HepG2 (cell line): Measurements from ENCODE around the gene TCEANC2. TPM values are rescaled to one million over a fixed set of nuclear protein-coding genes. Genes with fewer than 3 reads are reported as not detected.

Source experiments
- CREB1 ChIP-seq, 2 experiments: fragments of 450-650 bp in 1 of 2; IDR thresholded peaks; 2 replicates each; pipeline ENCODE4 v1.6.1; 2016 to 2017; ENCODE audit warnings: control low read depth in 1 of 2, mild to moderate bottlenecking in 1 of 2, missing compliant biosample characterization in 1 of 2, missing genetic modification characterization in 1 of 2
- DR1 ChIP-seq: sonication (generic); formaldehyde crosslinking; IDR thresholded peaks from 2 replicates; pipeline ENCODE4 v1.8.0; 2021; ENCODE audit warnings: mild to moderate bottlenecking, missing genetic modification reagents, inconsistent platforms
- IKZF1 ChIP-seq: fragments of 450-650 bp; IDR thresholded peaks from 2 replicates; pipeline ENCODE4 v1.7.1; 2016
- ISL2 ChIP-seq: sonication (generic); formaldehyde crosslinking; IDR thresholded peaks from 2 replicates; pipeline ENCODE4 v1.5.0; 2020; ENCODE audit warnings: missing genetic modification reagents
- KDM2A ChIP-seq: sonication (generic); formaldehyde crosslinking; IDR thresholded peaks from 2 replicates; pipeline ENCODE4 v1.4.0; 2020; ENCODE audit warnings: low read depth, missing genetic modification reagents, borderline replicate concordance
- NAIF1 ChIP-seq: sonication (generic); formaldehyde crosslinking; IDR thresholded peaks from 2 replicates; pipeline ENCODE4 v1.5.0; 2020; ENCODE audit warnings: mild to moderate bottlenecking, missing genetic modification reagents, borderline replicate concordance
- NFIC ChIP-seq: IDR thresholded peaks from 2 replicates; pipeline ENCODE4 v1.6.1; 2012; ENCODE audit warnings: mild to moderate bottlenecking, low read length, inconsistent platforms
- PPARG ChIP-seq: conservative IDR thresholded peaks from 2 replicates; pipeline ENCODE4 v1.6.1; 2016; ENCODE audit warnings: missing biosample characterization, missing genetic modification reagents
- SNAPC4 ChIP-seq: sonication (generic); formaldehyde crosslinking; IDR thresholded peaks from 2 replicates; pipeline ENCODE4 v1.4.0; 2020; ENCODE audit warnings: mild to moderate bottlenecking, missing genetic modification reagents
- SRSF1 ChIP-seq: fragments of 200-400 bp; formaldehyde crosslinking; optimal IDR thresholded peaks from 2 replicates; pipeline ENCODE3; 2017; ENCODE audit warnings: mild to moderate bottlenecking, low read depth, low read length, moderate library complexity
- THAP11 ChIP-seq: IDR thresholded peaks from 2 replicates; pipeline ENCODE4 v1.6.1; 2016; ENCODE audit warnings: missing biosample characterization, missing genetic modification reagents
- ZBTB42 ChIP-seq: sonication (generic); formaldehyde crosslinking; IDR thresholded peaks from 2 replicates; pipeline ENCODE4 v1.5.0; 2020; ENCODE audit warnings: mild to moderate bottlenecking, missing genetic modification reagents
- ZNF317 ChIP-seq: sonication (generic); formaldehyde crosslinking; IDR thresholded peaks from 2 replicates; pipeline ENCODE4 v1.5.0; 2020; ENCODE audit warnings: mild to moderate bottlenecking, missing genetic modification reagents
- ZNF441 ChIP-seq: sonication (generic); formaldehyde crosslinking; IDR thresholded peaks from 2 replicates; pipeline ENCODE4 v1.7.0; 2021; ENCODE audit warnings: missing genetic modification reagents, borderline replicate concordance
- ZNF547 ChIP-seq: sonication (generic); formaldehyde crosslinking; IDR thresholded peaks from 2 replicates; pipeline ENCODE4 v1.5.1; 2020; ENCODE audit warnings: mild to moderate bottlenecking, missing genetic modification reagents
- ZNF567 ChIP-seq: sonication (generic); formaldehyde crosslinking; IDR thresholded peaks from 2 replicates; pipeline ENCODE4 v1.8.1; 2023; ENCODE audit warnings: mild to moderate bottlenecking, missing genetic modification reagents, borderline replicate concordance
- ZNF776 ChIP-seq: sonication (generic); formaldehyde crosslinking; IDR thresholded peaks from 2 replicates; pipeline ENCODE4 v1.4.0; 2020; ENCODE audit warnings: mild to moderate bottlenecking, missing genetic modification reagents
- ZNF792 ChIP-seq: IDR thresholded peaks from 2 replicates; pipeline ENCODE4 v1.6.1; 2016
- ZSCAN31 ChIP-seq: sonication (generic); formaldehyde crosslinking; IDR thresholded peaks from 2 replicates; pipeline ENCODE4 v1.5.0; 2020; ENCODE audit warnings: low read depth, mild to moderate bottlenecking, missing genetic modification reagents
- polyA plus RNA-seq, 8 experiments: library from polyadenylated mRNA; depleted of rRNA in 3 of 8; stranded (reverse) in 7 of 8; unstranded in 1 of 8; fragments of >200 nt; fragmentation: Illumina TruSeq in 4 of 8; extraction: Trizol in 4 of 8; gene quantifications; 2 replicates each; pipeline versions ENCODE4 v1.2.1 to v1.2.3, GENCODE V29; 2011 to 2016; ENCODE audit warnings: low read depth in 4 of 8, missing spikeins in 1 of 8, mixed read lengths in 1 of 8; ENCODE audit not compliant: insufficient read depth in 1 of 8
- total RNA-seq, 5 experiments: library from RNA; depleted of rRNA; stranded (reverse); fragments of >200 nt; fragmentation: Illumina TruSeq; extraction: Trizol; gene quantifications; 2 replicates each; pipeline ENCODE4 v1.2.3, GENCODE V29; 2016; ENCODE audit warnings: low read depth in 1 of 5
- TF ChIP-seq, protein P1 (sequence below): sonication (generic); formaldehyde crosslinking; IDR thresholded peaks from 2 replicates; pipeline ENCODE4; 2020; ENCODE audit warnings: missing genetic modification reagents, mild to moderate bottlenecking, borderline replicate concordance
- TF ChIP-seq, protein P2 (sequence below): IDR thresholded peaks from 2 replicates; pipeline ENCODE4 v1.6.1; 2016

The TCEANC2 gene
- total and polyA plus RNA-seq, 2 of the 13 experiments (the other 11 are each of a cell fraction or from before 2014, with no cell fraction given), result 3.8 to 5.0 TPM

GRCh38 chr1:54052934-54053744 lies at the start of gene TCEANC2, which contains the start of gene TMEM59 (continued):
- TF ChIP-seq ZSCAN31 (CRISPR knock-in tag), result peak; percentile 91
- 0 out of 2 replicates have a peak, but pooled peaks have one; percentile 32 for TF ChIP-seq ZNF317 (CRISPR knock-in tag)
- peak; percentile 81 for TF ChIP-seq SNAPC4
- TF ChIP-seq NFIC, result no peak
- TF ChIP-seq ZNF441 (CRISPR knock-in tag), result peak; percentile 74
- TF ChIP-seq KDM2A (CRISPR knock-in tag), result peak; percentile 66
- TF ChIP-seq ZNF776, result peak; percentile 26; the same call in 1 of the 2 replicates
- TF ChIP-seq PPARG (CRISPR knock-in tag), result 0 out of 2 replicates have a peak, but pooled peaks have one; percentile 23
- TF ChIP-seq DR1 (CRISPR knock-in tag), result peak; percentile 50; the same call in 1 of the 2 replicates
- peak; percentile 65; the same call in 1 of the 2 replicates for TF ChIP-seq ISL2 (CRISPR knock-in tag)
- peak; percentile 99 for TF ChIP-seq NAIF1 (CRISPR knock-in tag)
- 0 out of 2 replicates have a peak, but pooled peaks have one; percentile 63 for TF ChIP-seq ZNF547 (CRISPR knock-in tag)
- peak; percentile 59 for TF ChIP-seq CREB1 (IDR thresholded peaks at IDR 0.05)
- peak; percentile 94 for TF ChIP-seq CREB1 (CRISPR knock-in tag; IDR thresholded peaks at IDR 0.05)
- peak; percentile 47; the same call in 1 of the 2 replicates for TF ChIP-seq ZNF792 (CRISPR knock-in tag)
- no peak for TF ChIP-seq ZBTB42 (CRISPR knock-in tag)
- peak; percentile 68 for TF ChIP-seq SRSF1
- TF ChIP-seq, protein P1, sequence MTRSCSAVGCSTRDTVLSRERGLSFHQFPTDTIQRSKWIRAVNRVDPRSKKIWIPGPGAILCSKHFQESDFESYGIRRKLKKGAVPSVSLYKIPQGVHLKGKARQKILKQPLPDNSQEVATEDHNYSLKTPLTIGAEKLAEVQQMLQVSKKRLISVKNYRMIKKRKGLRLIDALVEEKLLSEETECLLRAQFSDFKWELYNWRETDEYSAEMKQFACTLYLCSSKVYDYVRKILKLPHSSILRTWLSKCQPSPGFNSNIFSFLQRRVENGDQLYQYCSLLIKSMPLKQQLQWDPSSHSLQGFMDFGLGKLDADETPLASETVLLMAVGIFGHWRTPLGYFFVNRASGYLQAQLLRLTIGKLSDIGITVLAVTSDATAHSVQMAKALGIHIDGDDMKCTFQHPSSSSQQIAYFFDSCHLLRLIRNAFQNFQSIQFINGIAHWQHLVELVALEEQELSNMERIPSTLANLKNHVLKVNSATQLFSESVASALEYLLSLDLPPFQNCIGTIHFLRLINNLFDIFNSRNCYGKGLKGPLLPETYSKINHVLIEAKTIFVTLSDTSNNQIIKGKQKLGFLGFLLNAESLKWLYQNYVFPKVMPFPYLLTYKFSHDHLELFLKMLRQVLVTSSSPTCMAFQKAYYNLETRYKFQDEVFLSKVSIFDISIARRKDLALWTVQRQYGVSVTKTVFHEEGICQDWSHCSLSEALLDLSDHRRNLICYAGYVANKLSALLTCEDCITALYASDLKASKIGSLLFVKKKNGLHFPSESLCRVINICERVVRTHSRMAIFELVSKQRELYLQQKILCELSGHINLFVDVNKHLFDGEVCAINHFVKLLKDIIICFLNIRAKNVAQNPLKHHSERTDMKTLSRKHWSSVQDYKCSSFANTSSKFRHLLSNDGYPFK (CRISPR knock-in tag), result peak; percentile 95; the same call in 1 of the 2 replicates
- no peak for TF ChIP-seq IKZF1
- TF ChIP-seq THAP11 (CRISPR knock-in tag), result peak; percentile 99
- TF ChIP-seq, protein P2, sequence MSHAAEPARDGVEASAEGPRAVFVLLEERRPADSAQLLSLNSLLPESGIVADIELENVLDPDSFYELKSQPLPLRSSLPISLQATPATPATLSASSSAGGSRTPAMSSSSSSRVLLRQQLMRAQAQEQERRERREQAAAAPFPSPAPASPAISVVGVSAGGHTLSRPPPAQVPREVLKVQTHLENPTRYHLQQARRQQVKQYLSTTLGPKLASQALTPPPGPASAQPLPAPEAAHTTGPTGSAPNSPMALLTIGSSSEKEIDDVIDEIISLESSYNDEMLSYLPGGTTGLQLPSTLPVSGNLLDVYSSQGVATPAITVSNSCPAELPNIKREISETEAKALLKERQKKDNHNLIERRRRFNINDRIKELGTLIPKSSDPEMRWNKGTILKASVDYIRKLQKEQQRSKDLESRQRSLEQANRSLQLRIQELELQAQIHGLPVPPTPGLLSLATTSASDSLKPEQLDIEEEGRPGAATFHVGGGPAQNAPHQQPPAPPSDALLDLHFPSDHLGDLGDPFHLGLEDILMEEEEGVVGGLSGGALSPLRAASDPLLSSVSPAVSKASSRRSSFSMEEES, result peak; percentile 70; the same call in 1 of the 2 replicates
- peak; percentile 76; the same call in 1 of the 2 replicates for TF ChIP-seq ZNF567 (CRISPR knock-in tag)
